Measurements from ENCODE around the gene NEURL3.

DNA sequence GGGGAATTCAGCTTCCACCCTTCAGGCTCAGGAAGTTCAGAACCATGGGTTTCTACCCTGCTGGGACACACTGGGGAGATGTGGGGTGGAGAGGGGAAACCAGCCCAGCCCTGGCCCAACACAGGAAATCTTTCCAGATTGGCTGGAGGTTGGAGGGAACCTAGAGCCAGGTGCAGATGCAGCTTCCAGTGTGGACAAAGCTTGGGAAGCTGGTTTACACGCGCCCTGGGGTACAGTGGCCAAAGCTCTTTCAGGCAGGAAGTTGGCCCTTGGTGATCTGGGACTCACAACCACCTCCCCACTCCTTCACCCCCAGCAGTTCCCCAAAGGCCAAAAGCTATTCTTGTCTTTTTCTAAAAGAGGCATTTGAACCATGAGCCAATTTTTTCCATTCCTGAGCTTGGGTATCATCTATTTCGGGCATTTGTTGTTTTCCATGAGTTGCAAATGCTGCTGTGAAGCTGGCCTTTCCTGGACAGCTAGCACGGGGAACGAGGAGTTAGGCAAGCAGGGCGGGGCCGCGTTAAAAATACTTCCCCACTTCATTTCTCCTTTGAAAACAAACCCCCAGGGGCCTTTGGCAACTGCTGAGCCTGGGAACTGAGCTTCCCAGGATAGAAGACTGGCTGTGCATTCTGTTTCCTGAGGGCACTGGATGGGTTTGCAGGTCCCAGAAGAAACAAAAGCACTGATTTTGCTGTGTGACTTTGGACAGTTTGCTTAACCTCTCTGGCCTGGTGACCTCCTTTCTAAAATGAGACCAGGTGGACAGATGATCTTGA, 28.3 kb upstream of the NEURL3 start:
- TF ChIP-seq, protein P1, sequence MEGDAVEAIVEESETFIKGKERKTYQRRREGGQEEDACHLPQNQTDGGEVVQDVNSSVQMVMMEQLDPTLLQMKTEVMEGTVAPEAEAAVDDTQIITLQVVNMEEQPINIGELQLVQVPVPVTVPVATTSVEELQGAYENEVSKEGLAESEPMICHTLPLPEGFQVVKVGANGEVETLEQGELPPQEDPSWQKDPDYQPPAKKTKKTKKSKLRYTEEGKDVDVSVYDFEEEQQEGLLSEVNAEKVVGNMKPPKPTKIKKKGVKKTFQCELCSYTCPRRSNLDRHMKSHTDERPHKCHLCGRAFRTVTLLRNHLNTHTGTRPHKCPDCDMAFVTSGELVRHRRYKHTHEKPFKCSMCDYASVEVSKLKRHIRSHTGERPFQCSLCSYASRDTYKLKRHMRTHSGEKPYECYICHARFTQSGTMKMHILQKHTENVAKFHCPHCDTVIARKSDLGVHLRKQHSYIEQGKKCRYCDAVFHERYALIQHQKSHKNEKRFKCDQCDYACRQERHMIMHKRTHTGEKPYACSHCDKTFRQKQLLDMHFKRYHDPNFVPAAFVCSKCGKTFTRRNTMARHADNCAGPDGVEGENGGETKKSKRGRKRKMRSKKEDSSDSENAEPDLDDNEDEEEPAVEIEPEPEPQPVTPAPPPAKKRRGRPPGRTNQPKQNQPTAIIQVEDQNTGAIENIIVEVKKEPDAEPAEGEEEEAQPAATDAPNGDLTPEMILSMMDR (IDR thresholded peaks at IDR 0.05), result no peak
- no peak for TF ChIP-seq EZH2 (IDR thresholded peaks at IDR 0.05)
